GM21619 (cell line): Measurements from ENCODE around the gene TSPAN15.
"Not testable (repeated sequence)": the region's sequence is repeated elsewhere in the genome, so short reads cannot be mapped to it uniquely, and the experiment has no call there.

Experiments used
- ATAC-seq: cut with Tn5 transposase; IDR thresholded peaks from one replicate; pipeline ENCODE4 v1.9.1; 2021; ENCODE audit not compliant: unreplicated experiment

The TSPAN15 gene

DNA sequence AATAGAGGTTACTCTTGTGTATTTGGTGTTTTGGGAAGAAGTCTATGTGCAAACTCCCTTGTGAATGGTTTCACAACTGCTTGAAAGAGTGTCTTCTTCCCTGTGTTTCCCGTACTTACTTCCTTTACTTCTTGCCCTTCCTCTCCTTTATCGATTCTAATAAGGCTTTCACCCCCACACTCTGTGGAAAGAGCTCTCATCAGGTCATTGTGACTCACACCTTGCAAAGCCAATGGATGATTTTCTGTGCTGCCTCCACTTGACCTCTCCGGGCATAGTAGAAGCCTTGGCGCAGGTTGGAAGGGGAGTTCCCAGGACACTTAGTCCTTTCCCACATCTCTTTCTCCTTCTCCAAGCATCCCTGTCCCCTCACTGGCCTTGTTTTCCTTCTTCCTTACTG is 6.2 kb upstream of the TSPAN15 start:
- ATAC-seq = no peak

DNA sequence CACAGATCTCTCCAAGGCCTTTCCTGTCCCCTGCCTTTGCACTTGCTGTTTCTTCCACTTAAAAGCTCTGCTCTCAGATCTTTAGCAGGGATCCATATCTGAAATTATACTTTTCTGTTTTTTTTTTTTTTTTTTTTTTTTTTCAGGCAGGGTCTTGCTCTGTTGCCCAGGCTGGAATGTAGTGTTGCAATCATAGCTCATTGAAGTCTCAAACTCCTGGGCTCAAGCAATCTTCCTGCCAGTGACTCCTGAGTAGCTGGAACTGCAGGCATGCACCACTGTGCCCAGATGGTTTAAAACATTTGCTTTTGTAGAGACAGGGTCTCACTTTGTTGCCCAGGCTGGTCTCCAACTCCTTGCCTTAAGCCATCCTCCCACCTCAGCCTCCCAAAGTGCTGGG is 5.0 kb upstream of the TSPAN15 start:
- no peak for ATAC-seq

DNA sequence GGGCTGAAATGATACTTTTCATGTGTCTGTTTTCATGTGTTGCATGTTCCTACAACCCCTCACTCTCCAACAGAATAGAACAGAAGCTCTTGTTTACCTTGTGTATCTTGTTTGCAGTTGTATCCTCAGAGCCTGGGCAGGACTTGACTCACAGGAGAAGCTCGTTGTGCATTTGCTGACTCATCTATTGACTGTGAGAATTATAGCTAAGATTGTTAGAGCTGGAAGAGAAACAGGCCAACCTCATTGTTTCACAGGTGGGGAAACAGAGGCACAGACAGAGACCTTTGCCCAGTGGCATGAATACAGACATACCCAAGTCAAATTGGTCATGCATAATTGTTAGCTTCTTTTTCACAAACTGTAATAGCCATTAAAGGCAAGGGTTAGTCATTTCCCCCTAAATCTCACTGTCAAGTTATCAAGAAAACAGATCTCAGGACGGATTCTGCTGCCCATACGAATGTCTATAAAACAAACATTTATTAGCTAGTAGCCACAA is 4.6 kb upstream of the TSPAN15 start:
- ATAC-seq = no peak

DNA sequence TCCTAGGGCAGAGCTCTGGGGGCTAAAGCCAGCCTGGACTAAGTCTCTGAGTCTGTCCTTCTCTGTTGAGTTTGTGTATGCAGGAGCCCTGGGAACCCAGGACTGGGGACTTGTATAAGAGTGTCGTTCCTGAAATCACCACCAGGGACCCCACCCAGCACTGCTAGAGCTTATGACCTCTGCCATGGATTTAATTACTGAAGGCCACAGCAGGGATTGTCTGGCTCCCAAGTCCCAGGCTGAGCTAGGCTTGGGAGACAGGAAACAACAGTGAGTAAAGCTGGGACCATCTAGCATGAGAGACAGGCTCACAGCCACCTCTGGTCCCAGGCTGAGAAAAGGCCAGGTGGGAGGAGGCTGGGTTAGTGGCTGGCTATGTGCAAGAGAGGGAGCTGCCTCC is 1.4 kb upstream of the TSPAN15 start:
- ATAC-seq = no peak

DNA sequence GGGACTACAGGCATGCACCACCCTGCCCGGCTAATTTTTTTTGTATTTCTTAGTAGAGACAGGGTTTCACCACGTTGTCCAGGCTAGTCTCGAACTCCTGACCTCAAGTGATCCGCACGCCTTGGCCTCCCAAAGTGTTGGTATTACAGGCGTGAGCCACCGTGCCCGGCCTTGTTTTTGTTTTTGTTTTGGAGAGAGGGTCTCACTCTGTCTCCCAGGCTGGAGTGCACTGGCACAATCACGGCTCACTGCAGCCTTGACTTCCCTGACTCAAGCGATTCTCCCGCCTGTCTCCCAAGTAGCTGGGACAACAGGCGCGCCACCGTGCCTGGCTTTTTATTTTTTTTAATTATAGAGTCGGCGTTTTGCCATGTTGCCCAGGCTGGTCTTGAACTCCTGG is 870 bp upstream of the TSPAN15 start:
- not testable (repeated sequence) for ATAC-seq

DNA sequence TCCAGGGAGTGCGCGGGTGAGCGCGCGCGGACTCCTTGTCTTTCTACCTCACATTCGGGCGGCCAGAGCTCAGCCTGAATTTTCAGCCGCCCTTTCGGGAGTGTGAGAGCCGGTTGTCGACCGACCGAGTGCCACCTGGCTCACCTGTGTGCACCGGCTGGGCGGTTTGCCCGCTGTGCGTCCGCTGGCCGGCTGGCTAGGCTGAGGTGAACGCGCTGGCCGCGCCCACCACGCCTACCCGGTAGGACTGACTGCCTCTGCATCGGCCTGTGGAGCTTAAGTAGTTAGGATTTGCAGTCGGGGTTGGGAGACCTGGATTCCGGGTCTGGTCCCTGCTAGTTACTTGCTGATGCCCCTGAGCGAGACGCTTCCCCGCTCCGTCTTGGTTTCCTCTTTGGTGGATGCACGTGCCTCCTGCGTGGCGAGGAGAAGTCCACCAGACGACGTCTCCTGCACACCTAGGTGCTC is 553 bp downstream of the TSPAN15 start:
- no peak for ATAC-seq

DNA sequence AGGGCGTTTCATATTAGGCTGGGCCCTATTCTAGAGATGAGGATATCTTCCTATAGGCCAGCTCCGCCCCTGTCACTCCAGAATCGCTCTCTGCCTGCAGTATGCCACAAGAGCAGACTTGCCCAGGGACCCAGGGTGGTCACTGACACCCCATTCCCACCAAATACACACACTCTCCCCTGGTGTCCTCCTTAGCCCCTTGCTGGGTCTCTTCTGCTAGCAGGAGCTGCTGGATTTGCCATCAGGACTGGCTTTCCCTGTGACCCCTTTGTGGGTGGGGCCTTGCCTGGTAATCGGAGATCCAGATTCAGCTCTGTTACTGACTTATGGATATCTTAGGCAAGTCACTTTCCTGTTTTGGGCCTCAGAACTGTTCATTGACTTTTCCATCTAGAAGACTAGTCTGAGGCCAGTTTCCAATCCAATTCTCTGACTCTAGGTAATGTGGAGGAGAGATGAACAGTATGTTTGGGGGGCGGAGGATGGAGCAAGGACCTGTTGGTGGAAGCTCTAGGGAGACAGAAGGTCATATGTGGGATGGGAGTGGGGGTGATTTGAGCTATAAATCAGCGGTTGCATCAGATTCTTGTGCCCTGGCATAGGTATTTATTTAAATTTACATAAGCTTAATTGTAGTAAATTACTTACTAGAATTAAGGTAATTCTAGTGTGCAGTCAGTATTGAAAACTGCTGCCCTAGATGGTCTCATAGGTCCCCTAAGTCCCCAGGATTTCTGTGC is 1.6 kb downstream of the TSPAN15 start:
- no peak for ATAC-seq

DNA sequence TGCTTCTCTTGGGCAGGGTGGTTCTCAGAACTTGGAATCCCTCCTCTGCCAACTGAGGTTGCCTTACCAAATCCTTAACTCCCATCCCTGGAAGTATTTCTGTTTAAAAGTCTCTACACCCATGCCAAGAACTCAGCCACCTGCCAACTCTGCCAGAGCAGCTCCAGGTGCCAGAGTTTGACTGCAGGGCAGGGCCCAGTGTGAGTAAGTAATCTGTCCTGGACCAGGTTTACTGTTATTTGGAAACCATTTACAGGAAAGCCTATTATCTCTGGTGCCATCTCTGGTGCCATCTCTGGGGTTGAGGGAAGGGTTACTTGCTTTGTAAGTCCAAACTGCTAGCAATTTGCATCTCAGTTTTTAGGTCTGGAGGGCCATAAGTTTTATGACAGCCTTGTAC is 2.5 kb downstream of the TSPAN15 start:
- no peak for ATAC-seq

DNA sequence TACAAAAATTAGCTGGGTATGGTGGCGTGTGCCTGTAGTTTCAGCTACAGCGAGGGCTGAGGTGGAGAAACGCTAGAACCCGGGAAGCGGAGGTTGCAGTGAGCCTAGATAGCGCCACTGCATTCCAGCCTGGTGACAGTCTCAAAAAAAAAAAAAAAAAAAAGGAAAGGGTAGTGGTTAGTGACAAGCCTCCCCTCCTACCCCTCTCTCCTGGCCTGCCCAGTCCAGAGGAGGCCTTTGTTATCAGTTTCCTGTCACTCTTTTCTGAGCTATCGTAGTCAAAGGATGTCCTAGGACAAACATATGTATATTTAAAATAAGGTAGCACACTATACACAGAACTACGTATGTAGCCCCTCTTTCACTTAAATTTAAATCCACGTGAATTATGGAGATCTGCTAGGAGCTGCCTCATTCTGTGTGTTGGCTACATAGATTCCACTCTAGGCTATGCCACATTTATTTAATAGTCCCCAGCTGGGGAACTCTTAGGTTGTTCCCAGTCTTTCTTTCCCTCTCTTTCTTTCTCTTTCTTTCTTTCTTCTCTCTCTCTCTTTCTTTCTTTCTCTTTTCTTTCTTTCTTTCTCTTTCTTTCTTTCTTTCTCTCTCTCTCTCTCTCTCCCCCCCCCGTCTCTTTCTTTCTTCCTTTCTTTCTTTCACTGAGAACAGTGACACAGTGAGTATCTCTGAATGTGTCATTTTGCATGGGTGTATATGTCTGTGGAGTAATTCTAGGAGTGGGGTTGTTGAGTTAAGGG is 3.9 kb downstream of the TSPAN15 start:
- ATAC-seq = no peak

DNA sequence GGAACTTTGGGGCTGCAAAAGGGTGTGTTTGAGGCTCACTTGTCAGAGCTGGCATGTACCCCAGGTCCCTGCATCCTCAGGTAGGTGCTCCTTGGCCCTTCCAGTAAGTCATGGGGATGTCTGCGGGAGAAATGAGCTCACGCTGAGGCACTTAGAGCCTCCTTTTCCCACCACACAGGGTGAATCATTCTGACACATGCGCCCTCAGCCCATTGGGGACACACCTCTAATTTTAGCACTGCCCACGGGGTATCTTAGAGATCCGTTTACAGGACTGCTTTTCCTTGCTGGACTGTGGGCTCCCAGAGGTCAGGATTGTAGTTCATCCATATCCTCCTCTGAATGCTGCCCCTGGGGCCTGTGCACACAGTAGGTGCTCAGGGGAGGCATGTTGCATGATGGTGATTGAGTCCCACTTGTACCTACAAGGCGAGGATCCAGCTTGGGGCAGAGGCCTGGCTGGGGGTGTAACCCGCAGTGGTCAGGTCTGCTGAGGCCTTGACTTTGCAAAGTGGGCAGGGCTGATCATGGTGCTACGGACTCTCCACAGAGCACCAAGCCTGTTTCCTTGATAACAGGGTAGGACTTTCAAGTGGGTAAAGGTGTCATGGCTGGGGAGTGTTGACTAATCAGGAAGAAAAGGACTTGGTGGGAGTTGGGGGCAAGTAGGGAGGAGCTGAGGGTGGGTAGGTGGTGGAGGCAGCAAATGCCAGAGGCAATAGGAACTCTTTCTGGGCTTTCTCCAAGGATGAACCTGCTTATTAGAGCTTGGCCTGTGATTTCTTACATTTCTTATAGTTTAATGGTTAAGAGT is 5.8 kb downstream of the TSPAN15 start:
- ATAC-seq = no peak

DNA sequence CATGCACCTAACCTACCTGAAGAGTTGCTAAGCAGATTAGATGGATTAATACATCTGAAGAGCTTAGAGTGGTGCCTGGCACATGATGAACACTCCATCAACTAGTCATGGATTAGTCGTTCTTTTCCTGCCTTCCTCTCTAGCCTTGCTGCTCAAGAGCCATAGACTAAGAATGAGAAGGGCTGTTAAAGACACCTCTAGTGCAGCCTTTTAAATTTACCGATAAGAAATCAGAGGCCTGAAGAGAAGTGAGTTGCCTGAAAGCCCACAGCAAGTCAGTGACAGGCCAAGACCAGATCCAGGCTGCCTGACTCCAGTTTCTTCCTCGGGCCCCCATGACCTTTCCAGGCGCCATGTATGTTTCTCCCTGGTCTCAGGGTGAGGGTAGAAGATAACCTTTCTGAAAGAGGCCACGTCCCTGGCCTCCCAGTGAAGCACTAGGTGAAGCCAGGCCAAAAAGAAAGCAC is 6.5 kb downstream of the TSPAN15 start:
- no peak for ATAC-seq

DNA sequence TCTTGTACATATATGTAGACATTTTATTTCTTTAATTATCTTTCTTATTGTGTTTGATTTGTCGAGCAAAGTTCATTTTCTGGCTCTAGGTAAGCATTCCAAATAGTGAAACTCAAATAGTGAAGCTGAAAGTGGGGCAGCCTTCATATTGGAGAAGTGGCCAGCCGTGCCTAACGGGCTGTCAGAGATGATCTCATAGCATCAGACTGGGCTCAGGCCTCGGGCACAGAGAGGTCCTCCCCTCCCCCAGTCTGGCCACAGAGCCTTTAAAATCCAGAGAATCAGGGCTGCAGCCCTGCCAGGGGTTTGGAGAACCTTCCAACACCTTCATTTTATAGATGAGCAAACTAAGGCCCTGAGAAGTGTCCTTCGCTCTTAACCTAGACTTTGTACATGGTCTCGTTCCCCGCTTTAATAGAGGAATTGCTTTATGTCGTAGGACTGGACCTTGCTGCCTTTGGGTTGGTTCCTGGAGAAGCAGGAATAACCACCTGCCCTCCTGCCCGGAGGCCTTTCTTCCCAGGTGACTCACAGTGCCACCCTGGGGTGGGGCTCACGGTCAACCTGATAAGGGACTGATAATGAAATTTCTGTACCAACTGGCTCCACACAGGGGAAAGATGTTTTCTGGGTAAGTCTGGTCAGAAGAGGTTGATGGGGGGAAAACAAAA is 7.3 kb downstream of the TSPAN15 start:
- no peak for ATAC-seq

DNA sequence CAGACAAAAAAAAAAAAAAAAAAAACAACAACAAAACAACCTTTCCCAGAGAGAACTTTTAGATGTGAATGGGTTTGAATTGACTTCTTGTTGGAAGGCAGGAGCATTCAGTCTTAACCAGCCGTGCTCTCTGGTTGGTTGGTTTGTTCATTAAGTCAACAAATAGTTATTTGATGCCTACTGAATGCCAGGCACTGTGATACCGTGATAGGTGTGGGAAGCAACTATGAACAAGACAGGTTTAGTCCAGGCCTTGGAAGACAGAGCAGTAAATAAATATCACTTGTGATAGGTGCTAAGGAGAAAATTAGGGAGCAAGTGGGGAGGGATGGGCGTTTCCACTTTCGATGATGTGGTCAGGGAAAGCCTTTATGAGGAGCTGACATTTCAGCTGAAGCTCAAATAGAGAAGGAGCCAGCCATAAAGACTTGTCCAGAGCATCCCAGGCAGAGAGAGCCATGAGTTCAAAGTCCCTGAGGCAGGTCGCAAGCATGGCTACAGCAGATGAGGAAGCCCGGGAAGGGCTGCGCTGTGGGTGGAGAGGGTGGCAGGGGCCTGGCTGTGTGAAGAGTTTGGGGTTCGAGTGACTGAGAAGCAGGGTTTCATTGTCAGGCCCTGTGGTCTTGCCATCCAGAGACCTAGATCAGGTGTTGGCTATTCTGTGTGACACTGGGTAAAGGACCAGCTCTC is 8.0 kb downstream of the TSPAN15 start:
- no peak for ATAC-seq

DNA sequence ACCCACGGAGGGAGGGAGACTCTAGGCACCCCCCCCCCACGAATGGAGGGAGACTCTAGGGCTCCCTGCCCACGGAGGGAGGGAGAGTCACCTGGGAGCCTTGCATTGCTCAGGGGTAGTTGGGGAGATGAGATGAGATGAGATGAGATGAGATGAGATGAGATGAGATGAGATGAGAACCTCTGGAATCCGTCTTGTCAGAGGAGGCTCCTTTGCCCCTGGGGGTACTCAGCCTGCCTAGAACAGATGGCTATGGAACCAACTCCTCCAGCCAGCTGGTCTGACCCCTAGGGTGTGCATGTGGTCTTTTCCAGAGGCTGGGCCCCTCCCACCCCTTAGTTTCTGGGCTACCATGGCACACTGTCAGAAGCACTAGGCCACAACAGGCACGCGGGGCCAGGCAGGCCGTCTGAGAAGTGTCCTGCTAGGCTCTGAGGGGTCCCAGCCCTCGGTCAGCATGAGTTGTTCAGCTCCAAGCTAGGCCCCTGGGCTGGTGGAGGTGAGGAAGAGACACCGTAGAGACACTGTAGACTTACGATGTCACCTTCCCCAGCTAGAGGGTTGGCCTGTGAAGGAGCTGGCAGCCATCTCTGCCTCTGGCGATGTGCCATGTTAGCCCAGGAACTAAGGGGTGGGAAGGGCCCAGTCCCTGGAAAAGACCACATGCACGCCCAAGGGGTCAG is 8.8 kb downstream of the TSPAN15 start:
- ATAC-seq = no peak

DNA sequence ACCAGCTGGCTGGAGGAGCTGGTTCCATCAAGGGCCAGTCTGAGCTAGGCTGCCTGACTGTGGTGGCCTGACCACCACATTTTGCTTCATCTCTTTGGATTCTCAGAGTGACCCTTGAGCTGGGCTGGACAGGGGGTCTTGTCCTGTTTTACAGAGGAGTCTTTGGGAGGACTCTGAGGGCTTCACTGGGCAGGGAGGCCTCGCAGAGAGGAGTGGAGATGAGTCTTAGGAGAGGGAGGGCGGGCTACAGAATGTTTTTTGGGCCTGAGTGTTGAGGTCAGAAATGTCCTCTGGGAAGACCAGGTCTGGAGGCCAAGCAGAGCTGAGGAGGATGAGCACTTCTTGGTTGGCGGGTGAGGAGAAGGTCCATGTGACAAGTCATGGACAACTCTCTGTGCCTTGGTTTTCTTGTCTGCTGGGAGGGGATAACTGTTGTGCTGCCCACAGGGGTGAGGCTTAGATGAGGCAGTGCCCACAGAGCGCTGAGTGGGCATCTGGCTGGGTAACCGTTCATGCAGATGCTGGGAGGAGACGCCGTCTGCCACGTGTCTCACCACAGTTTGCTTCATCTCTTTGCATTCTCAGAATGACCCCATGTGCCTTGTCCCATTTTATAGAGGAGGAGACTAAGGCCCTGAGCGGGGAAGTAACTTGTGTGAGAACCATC is 9.4 kb downstream of the TSPAN15 start:
- no peak for ATAC-seq

DNA sequence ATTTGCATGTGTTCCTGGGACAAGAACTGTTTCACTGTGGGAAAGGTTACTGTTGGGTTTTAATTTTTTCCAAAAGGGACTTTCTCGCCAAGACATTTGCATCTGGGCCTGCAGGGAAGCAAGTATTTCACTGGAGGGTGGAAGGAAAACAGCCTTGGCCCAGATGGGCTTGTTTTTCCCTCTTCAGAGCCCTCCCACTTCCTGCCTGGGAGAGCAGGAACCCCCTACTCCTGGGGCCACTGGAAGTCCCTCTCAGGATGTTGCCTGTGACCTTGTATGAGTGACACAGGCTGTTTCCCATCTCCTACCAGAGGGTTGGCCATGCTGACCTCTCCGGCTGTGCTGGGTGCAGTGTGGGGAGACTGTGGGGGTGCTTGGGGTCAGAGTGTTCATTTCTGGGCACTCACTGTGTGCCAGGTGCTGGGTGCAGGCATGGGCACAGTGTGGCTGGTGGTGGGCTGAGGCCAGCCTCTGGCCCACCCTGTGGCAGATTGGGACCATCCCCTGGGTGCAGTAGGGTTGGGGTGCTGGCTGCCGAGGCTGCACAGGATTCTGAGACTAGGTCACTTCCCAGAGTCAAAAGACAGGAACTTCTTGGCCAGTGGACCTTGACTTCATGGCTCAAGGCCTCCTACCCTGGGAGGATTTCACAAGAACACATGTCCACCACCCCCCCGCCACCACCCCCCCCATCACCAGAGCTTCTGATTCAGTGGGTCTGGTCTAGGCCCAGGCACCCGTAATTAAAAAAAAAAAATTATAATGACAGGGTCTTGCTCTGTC is 10.2 kb downstream of the TSPAN15 start:
- ATAC-seq = no peak

DNA sequence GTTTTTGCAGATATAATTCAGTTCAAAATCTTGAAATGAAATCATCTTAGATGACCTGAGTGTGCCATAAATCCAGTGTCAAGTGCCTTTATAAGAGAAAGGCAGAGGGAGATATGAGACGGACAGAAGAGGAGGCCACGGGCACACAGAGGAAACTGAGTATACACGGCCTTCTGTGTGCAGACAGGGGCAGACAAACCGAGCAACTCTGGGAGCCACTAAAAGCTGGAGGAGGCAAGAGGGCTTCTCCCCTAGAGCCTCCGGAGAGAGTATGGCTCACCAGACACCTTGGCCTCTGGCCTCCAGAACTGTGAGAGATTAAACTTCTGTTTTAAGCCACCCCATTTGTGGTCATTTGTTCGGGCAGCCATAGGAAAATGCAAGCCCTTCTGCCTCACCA is 12.6 kb downstream of the TSPAN15 start:
- no peak for ATAC-seq

DNA sequence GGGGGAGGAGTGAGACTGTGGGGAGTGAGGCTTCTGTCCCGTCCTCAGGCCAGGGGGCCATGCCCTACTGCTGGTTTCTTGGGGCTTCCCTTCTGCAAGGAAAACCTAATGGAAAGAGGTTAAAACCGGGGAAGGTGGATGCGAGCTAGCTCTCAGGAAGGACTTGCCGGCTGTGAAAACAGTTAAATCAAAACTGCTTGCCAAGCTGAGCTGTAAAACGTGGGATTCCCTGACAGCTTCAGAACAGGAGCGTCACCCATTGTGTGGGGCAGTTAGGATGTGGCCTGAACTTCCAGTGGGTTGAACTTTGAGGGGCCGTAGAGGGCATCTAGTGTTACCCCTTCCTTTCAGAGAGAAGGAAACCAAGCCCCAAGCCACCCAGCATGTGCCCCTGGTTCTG is 13.1 kb downstream of the TSPAN15 start:
- ATAC-seq = no peak
